LNCAP (cell line): ENCODE data around the gene PSMA5.

Experiments
- CTCF ChIP-seq: fragments of 450-650 bp; IDR thresholded peaks from 2 replicates; pipeline ENCODE4 v1.5.1; 2017; ENCODE audit warnings: mild to moderate bottlenecking

PSMA5 gene

GRCh38 chr1:109351457-109351856, 74.8 kb downstream of the PSMA5 start:
- TF ChIP-seq CTCF: no peak

- no peak for TF ChIP-seq CTCF
Observed at GRCh38 chr1:109350655-109351054, 75.6 kb downstream of the PSMA5 start.

- no peak for TF ChIP-seq CTCF
Observed at GRCh38 chr1:109350182-109350581, 76.1 kb downstream of the PSMA5 start.
